Astrocyte (in vitro differentiated cells and primary cell): ENCODE measurements around the gene PTPRO.

ENCODE experiments used
- EZH2 ChIP-seq: IDR thresholded peaks from 2 replicates; pipeline ENCODE4 v1.6.1; 2012; ENCODE audit warnings: mild to moderate bottlenecking, low read length, inconsistent platforms; ENCODE audit not compliant: insufficient read depth
- TF ChIP-seq, protein P1 (sequence below): IDR thresholded peaks from 2 replicates; pipeline ENCODE4 v1.5.1; 2011; ENCODE audit warnings: low read depth, mild to moderate bottlenecking, inconsistent platforms, low read length, moderate library complexity; ENCODE audit not compliant: insufficient read depth

DNA sequence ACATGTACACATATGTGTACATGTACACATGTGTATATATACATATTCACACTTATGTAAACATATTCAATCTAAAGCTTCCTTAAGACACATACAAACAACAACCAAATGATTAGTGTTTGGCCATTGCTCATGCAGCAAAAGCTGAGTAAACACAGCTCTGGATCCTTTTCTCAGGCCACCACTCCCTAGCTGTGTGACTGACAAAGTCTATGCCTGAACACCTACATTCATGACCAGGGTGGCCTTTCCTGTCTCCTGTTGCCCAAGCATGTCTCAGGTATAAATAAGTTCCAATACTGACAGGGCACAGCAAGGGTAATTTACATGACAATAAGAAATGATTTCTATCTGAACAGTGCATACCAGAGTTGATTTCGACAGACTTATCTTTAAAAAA lies 1.4 kb upstream of the PTPRO start:
- no peak for TF ChIP-seq EZH2
- TF ChIP-seq, protein P1, sequence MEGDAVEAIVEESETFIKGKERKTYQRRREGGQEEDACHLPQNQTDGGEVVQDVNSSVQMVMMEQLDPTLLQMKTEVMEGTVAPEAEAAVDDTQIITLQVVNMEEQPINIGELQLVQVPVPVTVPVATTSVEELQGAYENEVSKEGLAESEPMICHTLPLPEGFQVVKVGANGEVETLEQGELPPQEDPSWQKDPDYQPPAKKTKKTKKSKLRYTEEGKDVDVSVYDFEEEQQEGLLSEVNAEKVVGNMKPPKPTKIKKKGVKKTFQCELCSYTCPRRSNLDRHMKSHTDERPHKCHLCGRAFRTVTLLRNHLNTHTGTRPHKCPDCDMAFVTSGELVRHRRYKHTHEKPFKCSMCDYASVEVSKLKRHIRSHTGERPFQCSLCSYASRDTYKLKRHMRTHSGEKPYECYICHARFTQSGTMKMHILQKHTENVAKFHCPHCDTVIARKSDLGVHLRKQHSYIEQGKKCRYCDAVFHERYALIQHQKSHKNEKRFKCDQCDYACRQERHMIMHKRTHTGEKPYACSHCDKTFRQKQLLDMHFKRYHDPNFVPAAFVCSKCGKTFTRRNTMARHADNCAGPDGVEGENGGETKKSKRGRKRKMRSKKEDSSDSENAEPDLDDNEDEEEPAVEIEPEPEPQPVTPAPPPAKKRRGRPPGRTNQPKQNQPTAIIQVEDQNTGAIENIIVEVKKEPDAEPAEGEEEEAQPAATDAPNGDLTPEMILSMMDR = no peak
